Measurements from ENCODE around the gene KCTD17.

The KCTD17 gene

GRCh38 chr22:37059876-37060449, 8.4 kb downstream of the KCTD17 start:
- in situ Hi-C loops (cut with MboI; ENCODE audit: low pct_unique_long_range_greater_than_20kb, low sequenced_read_pairs, unreplicated experiment): no loop called here
- no peak for DNase-seq (ENCODE audit: low spot score)

GRCh38 chr22:37060801-37061610, 9.5 kb downstream of the KCTD17 start:
- peak; percentile 72 for DNase-seq (ENCODE audit: low spot score)
- TF ChIP-seq CTCF (IDR thresholded peaks at IDR 0.05; ENCODE audit: extremely low read depth, insufficient read depth, missing control alignments): no peak
- in situ Hi-C loops (cut with MboI; ENCODE audit: low pct_unique_long_range_greater_than_20kb, low sequenced_read_pairs, unreplicated experiment): no loop called here

More at GRCh38 chr22:37059876-37060449, 8.4 kb downstream of the KCTD17 start:
- no peak for TF ChIP-seq CTCF (IDR thresholded peaks at IDR 0.05; ENCODE audit: extremely low read depth, insufficient read depth, missing control alignments)

- TF ChIP-seq CTCF (IDR thresholded peaks at IDR 0.05; ENCODE audit: extremely low read depth, insufficient read depth, missing control alignments): no peak
- in situ Hi-C loops (cut with MboI; ENCODE audit: low pct_unique_long_range_greater_than_20kb, low sequenced_read_pairs, unreplicated experiment): no loop called here
- no peak for DNase-seq (ENCODE audit: low spot score)
These were observed 10.3 kb downstream of the KCTD17 start for GRCh38 chr22:37061611-37062375.

- in situ Hi-C loops (cut with MboI; ENCODE audit: low pct_unique_long_range_greater_than_20kb, low sequenced_read_pairs, unreplicated experiment): no loop called here
- TF ChIP-seq CTCF (IDR thresholded peaks at IDR 0.05; ENCODE audit: extremely low read depth, insufficient read depth, missing control alignments): no peak
- DNase-seq (ENCODE audit: low spot score): no peak
These were observed 10.8 kb downstream of the KCTD17 start for GRCh38 chr22:37062376-37062675.

- TF ChIP-seq CTCF (IDR thresholded peaks at IDR 0.05; ENCODE audit: extremely low read depth, insufficient read depth, missing control alignments): no peak
- DNase-seq (ENCODE audit: low spot score): no peak
- in situ Hi-C loops (cut with MboI; ENCODE audit: low pct_unique_long_range_greater_than_20kb, low sequenced_read_pairs, unreplicated experiment): no loop called here
These were observed 11.3 kb downstream of the KCTD17 start for GRCh38 chr22:37062702-37063381.
